Panc1 (cell line): Measurements from ENCODE around the gene COMMD10. TPM values are rescaled to one million over a fixed set of nuclear protein-coding genes. Genes with fewer than 3 reads are reported as not detected.

Experiments
- ATAC-seq: fragments of 200-7000 bp; cut with Tn5 transposase; 2 replicates; pipeline ENCODE4 v1.9.1; 2020; ENCODE audit warnings: mild to moderate bottlenecking, moderate library complexity
- BruUV-seq: library from RNA; stranded (reverse); fragments of 400-500 nt; replicated peaks from 2 replicates; lab custom pipeline; 2021; lab: Mats Ljungman, UMichigan
- CTCF ChIA-PET: fragments of 300-600 bp; sonication (Branson Sonifier 250); formaldehyde crosslinking; loops from one replicate; lab custom pipeline; 2022; ENCODE audit warnings: antibody characterized with exemption; lab: Charles Lee
- POLR2A ChIA-PET: fragments of 300-600 bp; sonication (Branson Sonifier 250); formaldehyde crosslinking; loops from one replicate; lab custom pipeline; 2022; ENCODE audit warnings: antibody characterized with exemption; lab: Charles Lee
- DNase-seq: peaks from one replicate; pipeline ENCODE4 v3.0.0-alpha.2; 2010; ENCODE audit warnings: low read depth, low spot score
- H3K27ac ChIP-seq: 2 replicates; pipeline ENCODE4 v1.5.1; 2011; ENCODE audit warnings: mild to moderate bottlenecking, low read length, inconsistent platforms
- H3K27me3 ChIP-seq: fragments of 200-500 bp; sonication (Bioruptor generic); 2 replicates; pipeline ENCODE4 v1.6.0; 2014; ENCODE audit warnings: low read length, inconsistent platforms; ENCODE audit not compliant: control insufficient read depth, insufficient read depth
- H3K36me3 ChIP-seq: fragments of 200-500 bp; sonication (Bioruptor generic); 2 replicates; pipeline ENCODE4 v1.5.1; 2014; ENCODE audit warnings: inconsistent platforms, mild to moderate bottlenecking, low read length, moderate library complexity; ENCODE audit not compliant: control insufficient read depth, insufficient read depth
- H3K4me1 ChIP-seq: 2 replicates; pipeline ENCODE4 v1.5.1; 2011; ENCODE audit warnings: inconsistent platforms, mild to moderate bottlenecking, low read length, moderate library complexity; ENCODE audit not compliant: control insufficient read depth, insufficient read depth
- H3K4me3 ChIP-seq, 2 experiments: 2 replicates each; pipeline ENCODE4 v1.5.1; 2011 to 2012; ENCODE audit warnings: low read depth in 2 of 2, low read length in 2 of 2, mild to moderate bottlenecking in 2 of 2, inconsistent platforms in 1 of 2, moderate library complexity in 1 of 2
- H3K9me3 ChIP-seq: fragments of 200-500 bp; sonication (Bioruptor generic); 2 replicates; pipeline ENCODE4 v1.5.1; 2014; ENCODE audit warnings: low read depth, mild to moderate bottlenecking, inconsistent platforms, low read length, moderate library complexity; ENCODE audit not compliant: control insufficient read depth, insufficient read depth
- CTCF ChIP-seq: fragments of 450-650 bp; IDR thresholded peaks from 2 replicates; pipeline ENCODE4 v1.5.1; 2017; ENCODE audit warnings: mild to moderate bottlenecking
- POLR2AphosphoS5 ChIP-seq: IDR thresholded peaks from 2 replicates; pipeline ENCODE4 v1.6.1; 2012; ENCODE audit warnings: mild to moderate bottlenecking, low read depth, low read length, moderate library complexity
- REST ChIP-seq, 2 experiments: IDR thresholded peaks; 2 replicates each; pipeline ENCODE4 v1.6.1; 2011 to 2012; ENCODE audit warnings: low read depth in 2 of 2, control low read depth in 1 of 2, low read length in 1 of 2, mild to moderate bottlenecking in 1 of 2, moderate library complexity in 1 of 2; ENCODE audit not compliant: insufficient read depth in 1 of 2
- SIN3A ChIP-seq: IDR thresholded peaks from 2 replicates; pipeline ENCODE4 v1.6.1; 2012; ENCODE audit warnings: low read depth, mild to moderate bottlenecking, low read length, moderate library complexity, borderline replicate concordance; ENCODE audit not compliant: insufficient read depth
- TCF7L2 ChIP-seq: IDR thresholded peaks from 2 replicates; pipeline ENCODE4 v1.6.1; 2011; ENCODE audit warnings: mild to moderate bottlenecking, low read depth, low read length, inconsistent platforms
- in situ Hi-C: cut with HindIII; loops from 2 replicates; pipeline ENCODE4 v1.10.0; 2016; ENCODE audit warnings: low sequenced_read_pairs, low pct_unique_long_range_greater_than_20kb
- intact Hi-C: fragments of 100-400 bp; cut with micrococcal nuclease; formaldehyde crosslinking; loops from one replicate; pipeline ENCODE4 v1.10.0; 2022; ENCODE audit not compliant: unreplicated experiment
- total RNA-seq: library from RNA; stranded (reverse); gene quantifications from one replicate; pipeline ENCODE4 v1.2.1, GENCODE V29; 2021; ENCODE audit not compliant: unreplicated experiment

The COMMD10 gene
- total RNA-seq, 1 experiment from 2014 or later, result 37.9 TPM

GRCh38 chr5:116159006-116159405 is 74.2 kb downstream of the COMMD10 start:
- intact Hi-C loops, result no loop called here
- Histone ChIP-seq H3K27ac (no peak overlapping the region), H3K4me3 (no peak overlapping the region), H3K36me3 (no peaks in the 10 kb centered on the region), H3K9me3 (no peaks in the 10 kb centered on the region), H3K27me3 (no peaks in the 10 kb centered on the region), H3K4me1 (no peaks in the 10 kb centered on the region)
- in situ Hi-C loops, result no loop called here
- POLR2A ChIA-PET, result no interaction called here
- TF ChIP-seq SIN3A (no peak), REST (IDR thresholded peaks at IDR 0.05; ENCODE audit: insufficient read depth in 1 of 2, low read depth in 2 of 2, low read length in 1 of 2) (no peak), CTCF (no peak), TCF7L2 (no peak), POLR2AphosphoS5 (no peak)
- CTCF ChIA-PET, result no interaction called here
- DNase-seq (no peak), ATAC-seq (no peak)
- BruUV-seq, result no TSS peak

GRCh38 chr5:116174111-116174510 is 89.3 kb downstream of the COMMD10 start:
- TF ChIP-seq SIN3A, result no peak
- no peak for TF ChIP-seq POLR2AphosphoS5
- no peak for TF ChIP-seq REST (IDR thresholded peaks at IDR 0.05; ENCODE audit: insufficient read depth in 1 of 2, low read depth in 2 of 2, low read length in 1 of 2)
- no peak for TF ChIP-seq CTCF
- TF ChIP-seq TCF7L2, result no peak
- Histone ChIP-seq H3K4me3 (no peak overlapping the region), H3K36me3 (no peaks in the 10 kb centered on the region), H3K27ac (no peak overlapping the region), H3K4me1 (no peaks in the 10 kb centered on the region), H3K27me3 (no peaks in the 10 kb centered on the region), H3K9me3 (no peaks in the 10 kb centered on the region)
- intact Hi-C loops (no loop called here), in situ Hi-C loops (no loop called here)
- ChIA-PET CTCF (no interaction called here), POLR2A (no interaction called here)
- DNase-seq, result no peak
- no TSS peak for BruUV-seq
- no peak for ATAC-seq
